HG02571 (cell line): ENCODE results near the gene SECISBP2.
A peak's percentile ranks its signal among the peaks of the same experiment; 100 is the strongest.

Source experiments
- ATAC-seq: cut with Tn5 transposase; IDR thresholded peaks from one replicate; pipeline ENCODE4 v1.9.1; 2021; ENCODE audit warnings: mild to moderate bottlenecking, moderate library complexity; ENCODE audit not compliant: unreplicated experiment

The SECISBP2 gene

DNA sequence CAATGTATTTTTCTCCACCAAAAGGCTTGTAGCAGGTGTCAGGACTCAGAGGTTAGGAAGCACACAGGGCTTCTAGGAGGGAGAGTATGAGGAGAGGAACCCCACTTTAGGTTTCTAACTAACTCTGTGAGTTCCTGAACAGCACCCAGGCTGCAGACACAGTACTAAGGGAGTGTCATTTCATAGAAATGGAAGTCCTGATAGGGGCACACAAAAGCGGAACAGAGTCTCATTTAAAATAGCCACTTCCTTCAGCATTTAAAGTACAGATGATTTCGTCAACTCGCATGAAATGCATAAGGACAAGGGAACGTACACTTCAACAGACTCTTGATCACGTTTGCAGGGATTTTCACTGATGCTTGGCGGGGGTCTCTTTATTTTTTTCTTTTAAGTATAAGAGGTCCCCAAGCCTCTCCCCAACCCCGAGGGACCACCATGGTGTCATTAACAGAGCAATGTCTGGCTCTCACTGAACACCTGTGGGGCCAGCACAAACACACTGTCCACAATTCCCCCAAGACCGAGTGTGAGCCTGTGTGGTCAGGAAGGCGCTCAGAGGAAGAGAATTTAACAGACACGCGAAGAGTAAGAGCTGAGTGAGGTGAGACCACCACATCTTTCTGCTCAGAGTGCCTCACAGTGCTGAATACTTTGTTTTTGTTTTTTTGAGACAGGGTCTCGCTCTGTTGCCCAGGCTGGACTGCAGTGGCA is 82.3 kb downstream of the SECISBP2 start:
- peak; percentile 53 for ATAC-seq

DNA sequence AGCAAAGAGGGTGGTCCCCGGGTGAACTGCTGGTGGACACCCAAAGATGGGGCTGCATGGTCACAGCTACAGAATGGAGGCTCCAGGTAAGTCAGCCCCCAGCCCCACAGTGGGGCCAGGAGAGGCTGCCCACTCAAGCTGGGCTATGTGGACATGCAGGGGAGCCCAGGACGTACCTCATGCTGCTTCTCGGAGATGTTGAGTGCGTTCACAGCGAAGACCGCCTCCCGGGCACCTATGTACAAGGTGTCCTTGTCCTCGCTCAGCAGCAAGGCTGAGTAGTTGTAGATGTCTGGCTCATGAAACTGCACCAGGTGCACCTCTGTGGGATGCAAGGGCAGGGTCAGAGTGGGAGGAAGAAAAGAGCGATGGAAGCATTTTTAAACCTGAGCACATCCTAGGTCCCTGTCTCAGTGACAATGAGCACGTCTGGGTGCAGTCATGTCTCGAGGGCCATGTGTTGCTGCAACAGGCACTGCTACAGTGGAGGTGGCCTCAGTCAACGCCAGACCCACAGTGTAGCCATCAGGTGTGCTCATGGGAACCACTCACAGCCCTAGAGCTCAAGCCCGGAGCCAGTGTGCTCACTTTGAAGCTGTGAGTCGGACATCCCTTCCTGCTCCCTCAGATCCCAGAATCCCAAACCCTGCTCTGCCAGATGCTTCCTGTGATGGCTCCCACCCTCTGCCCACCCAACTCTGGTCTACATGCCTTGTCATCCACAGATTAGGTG is 84.6 kb downstream of the SECISBP2 start:
- ATAC-seq: no peak

DNA sequence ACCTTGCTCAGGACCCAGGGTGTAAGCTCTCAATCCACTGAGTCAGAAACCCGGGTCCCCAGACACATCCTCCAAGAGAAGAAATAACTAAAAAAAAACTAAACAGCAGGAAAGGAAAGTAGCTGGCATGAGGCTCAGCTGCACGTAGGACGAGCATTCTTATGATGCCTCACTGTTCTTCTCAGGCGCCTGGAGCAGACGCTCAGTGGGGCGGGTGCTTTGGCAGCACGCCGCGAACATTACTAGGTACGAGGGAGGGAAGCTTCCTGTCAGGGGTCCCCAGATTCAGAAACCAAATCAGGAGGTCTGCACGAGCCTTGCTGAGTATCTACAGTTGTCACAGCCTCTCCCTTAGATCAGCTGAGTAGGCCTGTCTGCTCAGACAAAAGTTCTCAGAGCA is 85.8 kb downstream of the SECISBP2 start:
- ATAC-seq: no peak

DNA sequence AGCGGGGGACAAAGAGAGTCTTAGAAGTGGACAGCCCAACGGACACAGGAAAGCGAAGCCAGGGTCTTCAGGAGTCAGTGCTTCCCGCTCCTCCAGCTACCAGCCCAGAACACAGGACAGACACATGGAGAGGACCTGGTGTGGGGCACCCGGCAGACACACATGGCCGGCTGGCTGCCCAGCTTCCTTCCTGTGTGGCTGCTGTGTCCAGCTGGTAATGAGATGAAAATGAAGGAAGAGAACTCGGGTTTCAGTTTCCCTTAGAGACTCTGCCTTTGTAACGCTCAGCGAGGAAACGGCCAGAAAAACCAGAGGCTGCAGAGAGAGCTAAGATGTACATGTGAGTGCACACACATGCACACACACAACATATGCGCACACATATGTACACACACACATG is 87.5 kb downstream of the SECISBP2 start:
- ATAC-seq: peak; percentile 43

DNA sequence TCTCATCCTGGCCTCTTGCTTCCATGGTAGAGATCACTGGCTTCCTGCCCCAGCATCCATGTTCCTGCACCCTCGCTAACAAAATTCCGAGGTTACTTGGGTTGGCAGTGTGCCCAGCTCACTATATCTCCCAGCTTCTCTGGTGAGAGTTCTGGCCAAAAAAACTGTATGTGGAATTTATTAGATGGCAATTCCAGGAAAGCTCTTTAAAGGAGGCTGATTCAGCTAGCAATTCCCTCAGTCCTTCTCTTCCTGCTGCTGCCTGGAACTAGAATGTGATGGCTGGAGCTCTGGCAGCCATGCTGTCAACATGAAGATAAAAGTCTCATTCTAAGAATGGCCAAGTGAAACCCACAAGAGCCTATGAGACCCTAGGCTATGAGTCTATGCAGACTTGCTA is 88.8 kb downstream of the SECISBP2 start:
- ATAC-seq: no peak

GRCh38 chr9:89408628-89409101 is 90.4 kb downstream of the SECISBP2 start:
- ATAC-seq: no peak
